Measurements from ENCODE around the gene SLC16A13.
"Not testable (repeated sequence)": the region's sequence is repeated elsewhere in the genome, so short reads cannot be mapped to it uniquely, and the experiment has no call there.

The SLC16A13 gene

DNA sequence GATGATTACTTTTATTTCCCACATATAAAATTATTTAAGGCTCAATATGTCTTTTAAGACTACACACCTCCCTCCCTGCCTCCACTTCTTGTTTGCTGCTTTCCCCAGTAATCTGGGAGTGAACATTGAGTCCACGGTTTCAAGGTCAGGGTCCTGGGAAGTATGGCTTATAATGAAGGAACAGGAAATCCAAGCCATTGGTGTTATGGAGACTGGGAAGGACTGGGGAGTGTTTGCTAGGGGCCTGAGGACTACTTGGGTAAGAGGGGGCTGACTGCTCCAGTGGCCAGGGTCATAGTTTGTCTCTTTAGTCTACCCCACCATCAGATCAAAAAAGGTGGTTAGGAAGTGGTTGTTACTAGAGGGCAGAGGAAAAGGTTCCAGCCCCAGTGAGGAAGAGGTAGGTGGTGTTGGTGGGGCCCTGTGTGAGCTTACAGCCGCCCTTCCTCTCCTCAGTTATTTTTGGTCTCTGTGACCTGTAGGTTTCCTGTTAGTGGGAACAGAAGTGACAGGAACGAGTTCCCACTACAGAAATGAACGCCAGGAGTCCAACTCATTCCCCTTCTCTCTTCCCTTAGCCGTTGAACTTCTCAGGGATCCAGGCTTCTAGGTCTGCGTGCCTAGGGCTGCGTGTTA lies 742 bp upstream of the SLC16A13 start:
- peak overlapping the region; percentile 71 for H3K9ac ChIP-seq (ENCODE audit: low read depth, low read length)
- peaks cover 7% of the 10 kb centered on the region; the same call in 1 of the 2 replicates for H3K4me1 ChIP-seq (ENCODE audit: insufficient read depth, low read length)
- no peaks in the 10 kb centered on the region for H3K9me3 ChIP-seq (ENCODE audit: control insufficient read depth, insufficient read depth, low read length)
- no peaks in the 10 kb centered on the region for H3K36me3 ChIP-seq (ENCODE audit: insufficient read depth, low read length)

- Histone ChIP-seq H3K9me3 (ENCODE audit: control insufficient read depth, insufficient read depth, low read length) (no peaks in the 10 kb centered on the region), H3K36me3 (ENCODE audit: insufficient read depth, low read length) (no peaks in the 10 kb centered on the region), H3K4me1 (ENCODE audit: insufficient read depth, low read length) (peaks cover 14% of the 10 kb centered on the region; the same call in 1 of the 2 replicates), H3K9ac (ENCODE audit: low read depth, low read length) (no peak overlapping the region)
Measured at GRCh38 chr17:7038025-7038862, 2.4 kb downstream of the SLC16A13 start.

GRCh38 chr17:7039832-7040231 lies 4.0 kb downstream of the SLC16A13 start:
- no peaks in the 10 kb centered on the region for H3K36me3 ChIP-seq (ENCODE audit: insufficient read depth, low read length)
- peaks cover 14% of the 10 kb centered on the region; the same call in 1 of the 2 replicates for H3K4me1 ChIP-seq (ENCODE audit: insufficient read depth, low read length)
- no peaks in the 10 kb centered on the region for H3K9me3 ChIP-seq (ENCODE audit: control insufficient read depth, insufficient read depth, low read length)
- H3K9ac ChIP-seq (ENCODE audit: low read depth, low read length): no peak overlapping the region

DNA sequence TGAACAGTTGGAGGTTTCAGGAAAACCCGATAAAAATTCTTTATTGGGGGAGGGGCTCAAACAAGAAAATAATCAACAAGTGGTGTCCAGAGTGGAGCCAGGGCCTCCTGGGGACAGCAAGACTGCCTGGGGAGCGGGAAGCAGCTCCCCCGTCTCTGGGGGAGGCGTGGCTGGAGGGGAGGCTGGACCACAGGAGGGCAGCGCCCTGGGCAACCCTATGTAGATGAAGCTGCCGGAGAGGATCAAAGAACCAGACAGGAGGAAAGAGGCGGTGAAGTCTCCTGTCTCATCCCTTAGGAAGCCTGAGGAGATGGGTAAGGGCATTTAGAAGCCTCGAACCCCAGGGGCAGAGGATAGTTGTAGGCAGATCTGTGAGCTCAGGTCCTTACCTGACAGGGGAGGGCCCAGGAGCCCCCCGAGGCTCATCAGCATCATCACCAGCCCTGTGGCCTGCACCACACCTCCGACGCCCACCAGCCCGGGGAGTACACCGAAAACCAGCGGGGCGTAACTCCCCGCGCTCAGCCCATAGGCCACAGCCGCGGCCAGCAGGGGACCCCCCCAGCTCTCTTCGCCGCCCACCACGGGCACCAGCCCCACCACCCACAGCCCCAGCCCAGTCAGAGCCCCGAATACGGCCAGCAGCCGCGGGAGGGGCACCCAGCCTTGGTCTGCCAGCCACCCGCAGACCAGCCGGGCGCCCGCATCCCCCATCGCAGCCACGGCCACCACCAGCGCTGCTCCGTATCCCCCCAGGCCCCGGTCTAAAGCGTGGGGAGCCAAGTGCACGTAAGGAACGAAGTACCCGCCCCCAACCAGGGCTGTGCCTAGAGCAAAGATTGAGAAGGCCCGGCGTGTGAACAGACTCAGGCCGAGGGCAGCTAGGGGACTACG lies 6.0 kb downstream of the SLC16A13 start:
- no peaks in the 10 kb centered on the region for H3K36me3 ChIP-seq (ENCODE audit: insufficient read depth, low read length)
- H3K9ac ChIP-seq (ENCODE audit: low read depth, low read length): peak overlapping the region; percentile 49; the same call in 1 of the 2 replicates

GRCh38 chr17:7042501-7043181 lies 6.8 kb downstream of the SLC16A13 start:
- H3K9ac ChIP-seq (ENCODE audit: low read depth, low read length): peak overlapping the region; percentile 49; the same call in 1 of the 2 replicates
- peaks cover 11% of the 10 kb centered on the region; the same call in 1 of the 2 replicates for H3K4me1 ChIP-seq (ENCODE audit: insufficient read depth, low read length)
- no peaks in the 10 kb centered on the region for H3K9me3 ChIP-seq (ENCODE audit: control insufficient read depth, insufficient read depth, low read length)
- H3K36me3 ChIP-seq (ENCODE audit: insufficient read depth, low read length): no peaks in the 10 kb centered on the region

More for the DNA sequence above, 6.0 kb downstream of the SLC16A13 start:
- H3K9me3 ChIP-seq (ENCODE audit: control insufficient read depth, insufficient read depth, low read length): no peaks in the 10 kb centered on the region
- H3K4me1 ChIP-seq (ENCODE audit: insufficient read depth, low read length): peaks cover 11% of the 10 kb centered on the region; the same call in 1 of the 2 replicates

DNA sequence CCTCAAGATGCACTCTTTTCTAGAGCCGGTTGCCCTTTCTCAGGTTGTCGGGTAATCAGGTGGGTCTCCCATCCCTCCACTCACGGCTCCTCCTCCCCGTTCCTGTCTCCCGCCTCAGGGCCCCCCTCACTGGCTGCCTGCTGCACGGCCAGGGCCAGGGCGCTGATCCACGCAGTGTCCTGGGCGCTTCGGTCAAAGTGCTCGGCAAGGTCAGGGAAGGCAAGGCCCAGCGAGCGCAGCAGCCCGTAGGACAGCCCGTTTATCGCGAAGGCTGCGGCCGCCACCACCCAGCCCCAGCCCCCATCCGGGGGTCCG lies 7.3 kb downstream of the SLC16A13 start:
- Histone ChIP-seq H3K9me3 (ENCODE audit: control insufficient read depth, insufficient read depth, low read length) (no peaks in the 10 kb centered on the region), H3K9ac (ENCODE audit: low read depth, low read length) (peak overlapping the region; percentile 49; the same call in 1 of the 2 replicates), H3K4me1 (ENCODE audit: insufficient read depth, low read length) (peaks cover 11% of the 10 kb centered on the region; the same call in 1 of the 2 replicates), H3K36me3 (ENCODE audit: insufficient read depth, low read length) (no peaks in the 10 kb centered on the region)

- Histone ChIP-seq H3K9me3 (ENCODE audit: control insufficient read depth, insufficient read depth, low read length) (no peaks in the 10 kb centered on the region), H3K4me1 (ENCODE audit: insufficient read depth, low read length) (peaks cover 11% of the 10 kb centered on the region; the same call in 1 of the 2 replicates), H3K36me3 (ENCODE audit: insufficient read depth, low read length) (no peaks in the 10 kb centered on the region), H3K9ac (ENCODE audit: low read depth, low read length) (peak within 1 kb of the TSS; percentile 49; the same call in 1 of the 2 replicates)
Measured at GRCh38 chr17:7043497-7044198, 7.8 kb downstream of the SLC16A13 start, which contains the start of gene SLC16A11. TSS of gene SLC16A11 (minus strand) at chr17:7044092. CDS start at chr17:7043513, 579 bp downstream.

GRCh38 chr17:7045492-7046126 lies 9.8 kb downstream of the SLC16A13 start:
- Histone ChIP-seq H3K36me3 (ENCODE audit: insufficient read depth, low read length) (no peaks in the 10 kb centered on the region), H3K9me3 (ENCODE audit: control insufficient read depth, insufficient read depth, low read length) (no peaks in the 10 kb centered on the region), H3K4me1 (ENCODE audit: insufficient read depth, low read length) (peaks cover 7% of the 10 kb centered on the region; the same call in 1 of the 2 replicates), H3K9ac (ENCODE audit: low read depth, low read length) (peak overlapping the region; percentile 48; the same call in 1 of the 2 replicates)

GRCh38 chr17:7046127-7046724 lies 10.4 kb downstream of the SLC16A13 start:
- Histone ChIP-seq H3K4me1 (ENCODE audit: insufficient read depth, low read length) (peaks cover 6% of the 10 kb centered on the region; the same call in 1 of the 2 replicates), H3K36me3 (ENCODE audit: insufficient read depth, low read length) (no peaks in the 10 kb centered on the region), H3K9ac (ENCODE audit: low read depth, low read length) (peak overlapping the region; percentile 48; the same call in 1 of the 2 replicates), H3K9me3 (ENCODE audit: control insufficient read depth, insufficient read depth, low read length) (no peaks in the 10 kb centered on the region)

GRCh38 chr17:7046725-7047397 lies 11.0 kb downstream of the SLC16A13 start:
- not testable (repeated sequence) for H3K4me1 ChIP-seq (ENCODE audit: insufficient read depth, low read length); H3K9me3 ChIP-seq (ENCODE audit: control insufficient read depth, insufficient read depth, low read length); H3K36me3 ChIP-seq (ENCODE audit: insufficient read depth, low read length)
- peak overlapping the region; percentile 48; the same call in 1 of the 2 replicates for H3K9ac ChIP-seq (ENCODE audit: low read depth, low read length)

- H3K36me3 ChIP-seq (ENCODE audit: insufficient read depth, low read length): no peaks in the 10 kb centered on the region
- no peaks in the 10 kb centered on the region for H3K4me1 ChIP-seq (ENCODE audit: insufficient read depth, low read length)
- no peak overlapping the region for H3K9ac ChIP-seq (ENCODE audit: low read depth, low read length)
- H3K9me3 ChIP-seq (ENCODE audit: control insufficient read depth, insufficient read depth, low read length): no peaks in the 10 kb centered on the region
Measured at GRCh38 chr17:7047566-7047965, 11.8 kb downstream of the SLC16A13 start.

DNA sequence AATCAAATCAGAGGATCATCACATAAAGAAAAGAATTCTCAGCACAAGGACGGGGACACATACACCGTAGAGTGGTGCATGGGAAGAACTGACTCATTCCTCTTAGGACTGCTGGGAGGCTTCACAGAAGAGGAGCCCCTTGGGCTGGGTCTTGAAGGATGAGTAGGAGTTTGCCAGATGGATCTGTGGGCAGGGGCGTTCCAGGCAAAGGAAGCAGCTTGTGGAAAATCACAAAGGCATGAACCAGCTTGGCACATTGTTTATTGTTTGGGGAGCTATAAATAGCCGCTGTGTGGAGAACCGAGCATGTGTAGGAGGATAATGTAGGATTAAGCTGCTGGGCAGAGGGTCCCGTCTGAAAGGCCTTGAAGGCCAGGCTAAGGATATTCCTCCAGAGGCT lies 13.2 kb downstream of the SLC16A13 start:
- Histone ChIP-seq H3K9ac (ENCODE audit: low read depth, low read length) (no peak overlapping the region), H3K4me1 (ENCODE audit: insufficient read depth, low read length) (no peaks in the 10 kb centered on the region)

More for the DNA sequence above, 13.2 kb downstream of the SLC16A13 start:
- no peaks in the 10 kb centered on the region for H3K36me3 ChIP-seq (ENCODE audit: insufficient read depth, low read length)
- no peaks in the 10 kb centered on the region for H3K9me3 ChIP-seq (ENCODE audit: control insufficient read depth, insufficient read depth, low read length)

Measured in ES-I3 (cell line).